SK-N-SH treated with all-trans-retinoic acid at 6 μM for 48 hours (cell line): ENCODE data around the gene KIF18A.

Experiments
- ATAC-seq: fragments of 200-7000 bp; cut with Tn5 transposase; 3 replicates; pipeline ENCODE4 v1.9.1; 2020; ENCODE audit warnings: mild to moderate bottlenecking, moderate library complexity
- ARNTL ChIP-seq: fragments of 450-650 bp; formaldehyde crosslinking; IDR thresholded peaks from 2 replicates; pipeline ENCODE4 v1.5.0; 2020; ENCODE audit warnings: low read depth, mild to moderate bottlenecking, moderate library complexity, borderline replicate concordance
- BACH2 ChIP-seq: fragments of 250-450 bp; sonication (Bioruptor Pico); IDR thresholded peaks from 2 replicates; pipeline ENCODE4 v1.9.0; 2021; ENCODE audit warnings: mild to moderate bottlenecking, borderline replicate concordance
- CSDC2 ChIP-seq: fragments of 250-450 bp; sonication (Bioruptor Pico); IDR thresholded peaks from 2 replicates; pipeline ENCODE4 v1.5.0; 2020; ENCODE audit warnings: mild to moderate bottlenecking, moderate library complexity
- CSRNP3 ChIP-seq: fragments of 250-450 bp; sonication (Bioruptor Pico); IDR thresholded peaks from 2 replicates; pipeline ENCODE4 v1.5.1; 2021; ENCODE audit warnings: mild to moderate bottlenecking, moderate library complexity
- ESRRG ChIP-seq: fragments of 250-450 bp; sonication (Bioruptor Pico); IDR thresholded peaks from 2 replicates; pipeline ENCODE4 v1.6.1; 2021; ENCODE audit warnings: mild to moderate bottlenecking
- GLIS3 ChIP-seq: fragments of 250-450 bp; sonication (Bioruptor Pico); IDR thresholded peaks from 2 replicates; pipeline ENCODE4 v1.5.0; 2020; ENCODE audit warnings: mild to moderate bottlenecking, moderate library complexity
- ISL1 ChIP-seq: fragments of 250-450 bp; sonication (Bioruptor Pico); IDR thresholded peaks from 2 replicates; pipeline ENCODE4 v2.1.2; 2022; ENCODE audit warnings: mild to moderate bottlenecking, moderate library complexity
- POU6F1 ChIP-seq: fragments of 250-450 bp; sonication (Bioruptor Pico); IDR thresholded peaks from 2 replicates; pipeline ENCODE4 v1.8.0; 2021; ENCODE audit warnings: low read depth, mild to moderate bottlenecking, moderate library complexity, borderline replicate concordance
- PPARA ChIP-seq: fragments of 250-450 bp; sonication (Bioruptor Pico); IDR thresholded peaks from 2 replicates; pipeline ENCODE4 v1.5.0; 2020; ENCODE audit warnings: mild to moderate bottlenecking, borderline replicate concordance
- RARB ChIP-seq: fragments of 250-450 bp; sonication (Bioruptor Pico); IDR thresholded peaks from 2 replicates; pipeline ENCODE4 v1.8.0; 2021; ENCODE audit warnings: mild to moderate bottlenecking, moderate library complexity
- SNAI2 ChIP-seq: fragments of 250-450 bp; sonication (Bioruptor Pico); IDR thresholded peaks from 2 replicates; pipeline ENCODE4 v1.5.0; 2020; ENCODE audit warnings: mild to moderate bottlenecking, moderate library complexity
- TCF4 ChIP-seq: fragments of 250-450 bp; sonication (Bioruptor Pico); IDR thresholded peaks from 2 replicates; pipeline ENCODE4 v1.8.0; 2021; ENCODE audit warnings: mild to moderate bottlenecking, moderate library complexity, borderline replicate concordance
- TOX ChIP-seq: fragments of 250-450 bp; sonication (Bioruptor Pico); IDR thresholded peaks from 2 replicates; pipeline ENCODE4 v1.8.0; 2021; ENCODE audit warnings: mild to moderate bottlenecking, moderate library complexity, borderline replicate concordance
- TSHZ2 ChIP-seq: fragments of 250-450 bp; sonication (Bioruptor Pico); IDR thresholded peaks from 2 replicates; pipeline ENCODE4 v1.5.0; 2020; ENCODE audit warnings: mild to moderate bottlenecking, moderate library complexity
- ZC3H10 ChIP-seq: fragments of 250-450 bp; sonication (Bioruptor Pico); IDR thresholded peaks from 2 replicates; pipeline ENCODE4 v1.5.1; 2021; ENCODE audit warnings: mild to moderate bottlenecking, moderate library complexity
- ZFP3 ChIP-seq: fragments of 250-450 bp; sonication (Bioruptor Pico); IDR thresholded peaks from 2 replicates; pipeline ENCODE4 v1.5.0; 2020; ENCODE audit warnings: mild to moderate bottlenecking, moderate library complexity
- ZFP30 ChIP-seq: fragments of 450-650 bp; formaldehyde crosslinking; IDR thresholded peaks from 2 replicates; pipeline ENCODE4 v1.5.0; 2022; ENCODE audit warnings: mild to moderate bottlenecking, moderate library complexity
- ZNF565 ChIP-seq: fragments of 450-650 bp; formaldehyde crosslinking; conservative IDR thresholded peaks from 2 replicates; pipeline ENCODE4 v1.5.0; 2020; ENCODE audit warnings: low read depth, mild to moderate bottlenecking, moderate library complexity
- ZNF70 ChIP-seq: fragments of 450-650 bp; formaldehyde crosslinking; IDR thresholded peaks from 2 replicates; pipeline ENCODE4 v1.5.0; 2020; ENCODE audit warnings: mild to moderate bottlenecking, moderate library complexity
- ZNF8 ChIP-seq: fragments of 450-650 bp; formaldehyde crosslinking; IDR thresholded peaks from 2 replicates; pipeline ENCODE4 v1.5.0; 2020; ENCODE audit warnings: mild to moderate bottlenecking, moderate library complexity
- TF ChIP-seq, protein P1 (sequence below): fragments of 250-450 bp; sonication (Bioruptor Pico); IDR thresholded peaks from 2 replicates; pipeline ENCODE4 v1.5.1; 2020; ENCODE audit warnings: low read depth, mild to moderate bottlenecking, moderate library complexity
- TF ChIP-seq, protein P2 (sequence below): fragments of 250-450 bp; sonication (Bioruptor Pico); IDR thresholded peaks from 2 replicates; pipeline ENCODE4 v1.8.0; 2020; ENCODE audit warnings: mild to moderate bottlenecking, moderate library complexity, borderline replicate concordance

Gene KIF18A

GRCh38 chr11:28026634-28027290, 81.2 kb downstream of the KIF18A start:
- TF ChIP-seq TOX (CRISPR knock-in tag) (no peak), ESRRG (CRISPR knock-in tag) (no peak), CSRNP3 (no peak), RARB (no peak), BACH2 (CRISPR knock-in tag) (no peak), ARNTL (CRISPR knock-in tag) (no peak), TCF4 (CRISPR knock-in tag) (no peak), ZC3H10 (no peak), PPARA (CRISPR knock-in tag) (no peak), ISL1 (CRISPR knock-in tag) (no peak), GLIS3 (CRISPR knock-in tag) (no peak), TSHZ2 (CRISPR knock-in tag) (no peak), POU6F1 (CRISPR knock-in tag) (no peak), ZFP3 (no peak), ZNF8 (CRISPR knock-in tag) (no peak), ZNF565 (no peak), ZNF70 (CRISPR knock-in tag) (no peak)
- TF ChIP-seq, all 23 proteins: peak for 0
- no peak for ATAC-seq

DNA sequence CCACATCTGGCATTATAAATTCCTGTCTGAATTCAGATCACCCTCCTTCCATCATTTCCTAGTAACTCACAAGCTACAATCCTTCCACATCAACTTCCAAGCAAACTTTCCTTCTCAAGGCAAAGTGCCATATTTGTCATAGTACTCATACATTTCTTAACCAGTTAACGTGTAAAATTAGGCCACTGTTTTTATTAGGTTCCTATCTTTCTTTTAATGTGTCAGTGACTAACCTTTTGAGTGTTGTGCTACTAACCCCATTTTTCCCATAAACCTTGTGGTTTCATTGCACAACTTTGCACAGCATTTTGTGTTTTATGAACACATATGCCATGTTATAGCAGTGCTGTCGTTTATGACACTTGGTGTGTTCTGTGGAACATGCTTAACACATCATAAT, 90.1 kb downstream of the KIF18A start:
- no peak for ATAC-seq
- TF ChIP-seq ZFP30 (CRISPR knock-in tag) (no peak), SNAI2 (CRISPR knock-in tag) (no peak), ISL1 (CRISPR knock-in tag) (no peak), GLIS3 (CRISPR knock-in tag) (no peak), RARB (no peak), ZNF8 (CRISPR knock-in tag) (no peak), CSRNP3 (no peak), ZNF565 (no peak), TOX (CRISPR knock-in tag) (no peak)
- TF ChIP-seq, all 23 proteins: peak for 0

- no peak for ATAC-seq
- TF ChIP-seq ZNF8 (CRISPR knock-in tag) (no peak), RARB (no peak), ZC3H10 (no peak), CSRNP3 (no peak), ZFP30 (CRISPR knock-in tag) (no peak), ZNF70 (CRISPR knock-in tag) (no peak), ZNF565 (no peak), CSDC2 (CRISPR knock-in tag) (no peak), BACH2 (CRISPR knock-in tag) (no peak), TSHZ2 (CRISPR knock-in tag) (no peak)
- TF ChIP-seq, protein P1, sequence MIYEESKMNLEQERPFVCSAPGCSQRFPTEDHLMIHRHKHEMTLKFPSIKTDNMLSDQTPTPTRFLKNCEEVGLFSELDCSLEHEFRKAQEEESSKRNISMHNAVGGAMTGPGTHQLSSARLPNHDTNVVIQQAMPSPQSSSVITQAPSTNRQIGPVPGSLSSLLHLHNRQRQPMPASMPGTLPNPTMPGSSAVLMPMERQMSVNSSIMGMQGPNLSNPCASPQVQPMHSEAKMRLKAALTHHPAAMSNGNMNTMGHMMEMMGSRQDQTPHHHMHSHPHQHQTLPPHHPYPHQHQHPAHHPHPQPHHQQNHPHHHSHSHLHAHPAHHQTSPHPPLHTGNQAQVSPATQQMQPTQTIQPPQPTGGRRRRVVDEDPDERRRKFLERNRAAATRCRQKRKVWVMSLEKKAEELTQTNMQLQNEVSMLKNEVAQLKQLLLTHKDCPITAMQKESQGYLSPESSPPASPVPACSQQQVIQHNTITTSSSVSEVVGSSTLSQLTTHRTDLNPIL (CRISPR knock-in tag) = no peak
- TF ChIP-seq, protein P2, sequence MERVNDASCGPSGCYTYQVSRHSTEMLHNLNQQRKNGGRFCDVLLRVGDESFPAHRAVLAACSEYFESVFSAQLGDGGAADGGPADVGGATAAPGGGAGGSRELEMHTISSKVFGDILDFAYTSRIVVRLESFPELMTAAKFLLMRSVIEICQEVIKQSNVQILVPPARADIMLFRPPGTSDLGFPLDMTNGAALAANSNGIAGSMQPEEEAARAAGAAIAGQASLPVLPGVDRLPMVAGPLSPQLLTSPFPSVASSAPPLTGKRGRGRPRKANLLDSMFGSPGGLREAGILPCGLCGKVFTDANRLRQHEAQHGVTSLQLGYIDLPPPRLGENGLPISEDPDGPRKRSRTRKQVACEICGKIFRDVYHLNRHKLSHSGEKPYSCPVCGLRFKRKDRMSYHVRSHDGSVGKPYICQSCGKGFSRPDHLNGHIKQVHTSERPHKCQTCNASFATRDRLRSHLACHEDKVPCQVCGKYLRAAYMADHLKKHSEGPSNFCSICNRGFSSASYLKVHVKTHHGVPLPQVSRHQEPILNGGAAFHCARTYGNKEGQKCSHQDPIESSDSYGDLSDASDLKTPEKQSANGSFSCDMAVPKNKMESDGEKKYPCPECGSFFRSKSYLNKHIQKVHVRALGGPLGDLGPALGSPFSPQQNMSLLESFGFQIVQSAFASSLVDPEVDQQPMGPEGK (CRISPR knock-in tag) = no peak
Measured at GRCh38 chr11:28011813-28012212, 96.1 kb downstream of the KIF18A start.
